ENCODE results near the gene RAB3D.

- TF ChIP-seq POLR2AphosphoS5 (IDR thresholded peaks at IDR 0.05; ENCODE audit: low read depth, low read length) (no peak), POLR2A (IDR thresholded peaks at IDR 0.05; ENCODE audit: low read depth, low read length) (no peak), TAF1 (IDR thresholded peaks at IDR 0.05; ENCODE audit: low read depth, low read length) (no peak), SPI1 (IDR thresholded peaks at IDR 0.05; ENCODE audit: low read depth, low read length) (no peak)
These were observed 1.3 kb downstream of the RAB3D start for GRCh38 chr19:11338121-11338520.
